Measurements from ENCODE around the gene TM4SF20.

Gene TM4SF20

GRCh38 chr2:227313310-227313709 is 65.8 kb downstream of the TM4SF20 start:
- TF ChIP-seq, protein P1, sequence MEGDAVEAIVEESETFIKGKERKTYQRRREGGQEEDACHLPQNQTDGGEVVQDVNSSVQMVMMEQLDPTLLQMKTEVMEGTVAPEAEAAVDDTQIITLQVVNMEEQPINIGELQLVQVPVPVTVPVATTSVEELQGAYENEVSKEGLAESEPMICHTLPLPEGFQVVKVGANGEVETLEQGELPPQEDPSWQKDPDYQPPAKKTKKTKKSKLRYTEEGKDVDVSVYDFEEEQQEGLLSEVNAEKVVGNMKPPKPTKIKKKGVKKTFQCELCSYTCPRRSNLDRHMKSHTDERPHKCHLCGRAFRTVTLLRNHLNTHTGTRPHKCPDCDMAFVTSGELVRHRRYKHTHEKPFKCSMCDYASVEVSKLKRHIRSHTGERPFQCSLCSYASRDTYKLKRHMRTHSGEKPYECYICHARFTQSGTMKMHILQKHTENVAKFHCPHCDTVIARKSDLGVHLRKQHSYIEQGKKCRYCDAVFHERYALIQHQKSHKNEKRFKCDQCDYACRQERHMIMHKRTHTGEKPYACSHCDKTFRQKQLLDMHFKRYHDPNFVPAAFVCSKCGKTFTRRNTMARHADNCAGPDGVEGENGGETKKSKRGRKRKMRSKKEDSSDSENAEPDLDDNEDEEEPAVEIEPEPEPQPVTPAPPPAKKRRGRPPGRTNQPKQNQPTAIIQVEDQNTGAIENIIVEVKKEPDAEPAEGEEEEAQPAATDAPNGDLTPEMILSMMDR (IDR thresholded peaks at IDR 0.05; ENCODE audit: low read depth, low read length) = no peak
- no peak overlapping the region for H3K4me3 ChIP-seq (ENCODE audit: low read depth, low read length)

GRCh38 chr2:227312579-227312978 is 66.5 kb downstream of the TM4SF20 start:
- no peak overlapping the region for H3K4me3 ChIP-seq (ENCODE audit: low read depth, low read length)
- TF ChIP-seq, protein P1 (IDR thresholded peaks at IDR 0.05; ENCODE audit: low read depth, low read length) = no peak

All from WI38 (cell line).